Upper lobe of left lung (tissue), 6 donors: ENCODE measurements around the gene MPRIP. TPM values are rescaled to one million over a fixed set of nuclear protein-coding genes. Genes with fewer than 3 reads are reported as not detected.
A peak's percentile ranks its signal among the peaks of the same experiment; 100 is the strongest.

Source experiments
- ATAC-seq, 2 donors: fragments of 200-7000 bp; cut with Tn5 transposase; one replicate each; pipeline ENCODE4 v1.9.1; 2022; ENCODE audit warnings: mild to moderate bottlenecking in 2 of 2, moderate library complexity in 2 of 2; ENCODE audit not compliant: low FRiP score in 2 of 2
- DNase-seq, 2 donors: peaks; one replicate each; pipeline ENCODE4 v3.0.0-alpha.2; 2019 to 2020
- H3K27ac ChIP-seq, 4 donors: fragments of 200-600 bp; sonication (generic); one replicate each; pipeline ENCODE4 v1.5.1; 2016 to 2019
- H3K27me3 ChIP-seq, 4 donors: fragments of 200-600 bp; sonication (generic); one replicate each; pipeline ENCODE4 v1.5.1; 2017 to 2019
- H3K36me3 ChIP-seq, 4 donors: fragments of 200-600 bp; sonication (generic); one replicate each; pipeline ENCODE4 v1.5.1; 2016 to 2019
- H3K4me1 ChIP-seq, 4 donors: fragments of 200-600 bp; sonication (generic); one replicate each; pipeline ENCODE4 v1.5.1; 2018 to 2019
- H3K4me3 ChIP-seq, 4 donors: fragments of 200-600 bp; sonication (generic); one replicate each; pipeline ENCODE4 v1.5.1; 2017 to 2019; ENCODE audit warnings: mild to moderate bottlenecking in 2 of 4, moderate library complexity in 1 of 4
- H3K9me3 ChIP-seq, 4 donors: fragments of 200-600 bp; sonication (generic); one replicate each; pipeline ENCODE4 v1.5.1; 2018 to 2019
- EP300 ChIP-seq, 4 donors: sonication (generic); formaldehyde crosslinking; IDR thresholded peaks; one replicate each; pipeline ENCODE4 v1.5.1; 2017; ENCODE audit warnings: antibody characterized with exemption in 4 of 4, control low read depth in 2 of 4
- POLR2A ChIP-seq, 4 donors: fragments of 450-650 bp; IDR thresholded peaks; one replicate each; pipeline ENCODE4 v1.5.1; 2016 to 2017; ENCODE audit warnings: antibody characterized with exemption in 4 of 4, mild to moderate bottlenecking in 2 of 4
- POLR2AphosphoS5 ChIP-seq, 2 donors: sonication (generic); formaldehyde crosslinking; IDR thresholded peaks; one replicate each; pipeline ENCODE4 v1.5.1; 2017; ENCODE audit warnings: antibody characterized with exemption in 2 of 2
- WGBS, 2 donors: methylation state at CpG; one replicate each; pipeline ENCODE4 v1.1.5; 2017 to 2018; 5-methylcytosine and 5-hydroxymethylcytosine counted together
- total RNA-seq, 6 donors: library from RNA; depleted of rRNA in 4 of 6; stranded (reverse); fragments of >200 nt in 4 of 6; gene quantifications; one replicate each; pipeline versions ENCODE4 v1.1.0 to v1.2.1, GENCODE V29; 2016 to 2021
- TF ChIP-seq, protein P1 (sequence below), 6 experiments: fragments of 450-650 bp in 4 of 6; fragments of 200-600 bp in 2 of 6; sonication (generic) in 2 of 6; IDR thresholded peaks; one replicate each; pipeline ENCODE4 v1.5.1; 2016 to 2019; ENCODE audit warnings: antibody characterized with exemption in 6 of 6
- donor health status: DM: no; HTN: no; CAD: no; lungs with moderate emphysema.
- donor health status: DM: no; HTN: yes; CAD: no; lungs with severe emphysema.

MPRIP gene
- total RNA-seq, 6 donors from 2014 or later: 201 to 380 (median 285) TPM

DNA sequence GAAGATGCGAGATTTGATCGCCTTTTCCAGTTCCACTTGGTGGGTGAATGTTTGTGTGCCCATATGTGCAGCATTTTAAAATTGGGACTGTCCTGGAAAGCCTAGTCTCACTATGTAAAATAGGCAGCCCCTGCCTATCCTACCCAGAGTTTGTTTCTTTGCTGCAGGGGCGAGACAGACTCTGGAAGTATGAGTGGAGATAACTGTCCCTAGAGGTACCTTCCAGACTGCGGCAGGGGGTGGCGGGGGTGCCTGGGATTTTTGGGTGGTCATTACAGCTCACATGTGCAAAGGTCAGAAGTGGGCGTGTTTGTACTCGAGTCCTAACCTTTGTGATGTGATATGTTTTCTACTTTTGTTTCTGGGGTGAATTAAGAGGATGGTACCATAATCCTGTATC, 36.6 kb downstream of the MPRIP start:
- Histone ChIP-seq H3K4me1 (peaks cover 53 to 70% (median 66%) of the 10 kb centered on the region in 4 donors), H3K4me3 (no peak overlapping the region), H3K27me3 (no peaks in the 10 kb centered on the region), H3K9me3 (no peaks in the 10 kb centered on the region), H3K36me3 (peaks cover 0 to 37% (median 6%) of the 10 kb centered on the region in 4 donors), H3K27ac (peak overlapping the region in 1 of 4 donors; percentile 55)
- WGBS, 2 donors: 83 to 87% methylated on average over 7 of the region's 7 CpGs
- TF ChIP-seq POLR2AphosphoS5 (IDR thresholded peaks at IDR 0.05): no peak
- no peak for TF ChIP-seq POLR2A (IDR thresholded peaks at IDR 0.05)
- TF ChIP-seq, protein P1, sequence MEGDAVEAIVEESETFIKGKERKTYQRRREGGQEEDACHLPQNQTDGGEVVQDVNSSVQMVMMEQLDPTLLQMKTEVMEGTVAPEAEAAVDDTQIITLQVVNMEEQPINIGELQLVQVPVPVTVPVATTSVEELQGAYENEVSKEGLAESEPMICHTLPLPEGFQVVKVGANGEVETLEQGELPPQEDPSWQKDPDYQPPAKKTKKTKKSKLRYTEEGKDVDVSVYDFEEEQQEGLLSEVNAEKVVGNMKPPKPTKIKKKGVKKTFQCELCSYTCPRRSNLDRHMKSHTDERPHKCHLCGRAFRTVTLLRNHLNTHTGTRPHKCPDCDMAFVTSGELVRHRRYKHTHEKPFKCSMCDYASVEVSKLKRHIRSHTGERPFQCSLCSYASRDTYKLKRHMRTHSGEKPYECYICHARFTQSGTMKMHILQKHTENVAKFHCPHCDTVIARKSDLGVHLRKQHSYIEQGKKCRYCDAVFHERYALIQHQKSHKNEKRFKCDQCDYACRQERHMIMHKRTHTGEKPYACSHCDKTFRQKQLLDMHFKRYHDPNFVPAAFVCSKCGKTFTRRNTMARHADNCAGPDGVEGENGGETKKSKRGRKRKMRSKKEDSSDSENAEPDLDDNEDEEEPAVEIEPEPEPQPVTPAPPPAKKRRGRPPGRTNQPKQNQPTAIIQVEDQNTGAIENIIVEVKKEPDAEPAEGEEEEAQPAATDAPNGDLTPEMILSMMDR (IDR thresholded peaks at IDR 0.05): no peak
- no peak for TF ChIP-seq EP300 (IDR thresholded peaks at IDR 0.05)
- no peak for DNase-seq
- ATAC-seq: no peak

DNA sequence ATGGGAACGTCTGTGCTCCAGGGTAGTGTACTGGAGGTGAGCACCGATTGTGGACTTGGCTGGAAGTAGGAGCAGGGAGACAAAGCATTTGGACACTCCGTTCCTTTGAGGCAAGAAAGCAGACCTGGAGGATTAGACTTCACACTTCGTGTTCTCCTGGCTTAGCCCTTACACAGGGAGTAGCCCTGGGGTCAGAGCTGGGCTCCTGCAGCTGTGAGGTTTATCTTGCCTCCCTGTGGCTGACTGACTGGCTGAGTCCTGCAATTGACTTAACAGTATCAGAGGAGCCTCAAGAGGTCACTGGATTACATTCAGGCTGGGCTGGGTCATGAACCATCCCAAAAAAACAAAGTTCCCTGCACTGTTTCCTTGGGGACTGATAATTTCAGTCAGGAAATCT, 37.1 kb downstream of the MPRIP start:
- TF ChIP-seq POLR2A (IDR thresholded peaks at IDR 0.05): no peak
- no peak for TF ChIP-seq POLR2AphosphoS5 (IDR thresholded peaks at IDR 0.05)
- TF ChIP-seq, protein P1 (IDR thresholded peaks at IDR 0.05): no peak
- TF ChIP-seq EP300 (IDR thresholded peaks at IDR 0.05): no peak
- no peaks in the 10 kb centered on the region for H3K9me3 ChIP-seq
- H3K27ac ChIP-seq: peak overlapping the region; percentile 28 to 55 (median 41)
- peak in 1 of 2 donors; percentile 23 for ATAC-seq
- H3K4me3 ChIP-seq: no peak overlapping the region
- DNase-seq: no peak
- 60 to 62% methylated on average over 4 of the region's 4 CpGs for WGBS, 2 donors
- H3K27me3 ChIP-seq: no peaks in the 10 kb centered on the region
- H3K36me3 ChIP-seq: peaks cover 0 to 40% (median 6%) of the 10 kb centered on the region in 4 donors
- peaks cover 48 to 65% (median 61%) of the 10 kb centered on the region in 4 donors for H3K4me1 ChIP-seq

DNA sequence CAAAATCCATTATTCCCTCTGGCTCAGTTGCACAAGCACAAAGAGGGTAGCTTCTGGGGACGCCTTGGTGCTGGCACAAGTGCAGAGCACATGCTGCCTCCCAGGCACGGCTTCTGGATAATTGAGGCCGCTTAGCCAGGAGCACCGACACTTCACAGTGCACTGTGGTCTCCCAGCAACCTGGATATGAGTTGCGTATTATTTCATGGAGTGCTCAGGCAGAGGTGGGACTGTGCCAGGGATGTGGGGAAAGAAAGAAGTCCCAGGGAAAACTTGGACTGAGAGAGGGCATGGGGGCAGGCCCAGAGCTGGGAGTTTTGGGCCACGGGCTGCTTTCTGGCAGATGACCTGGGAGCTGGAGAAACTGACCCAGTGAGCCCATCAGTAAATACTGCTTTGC, 37.5 kb downstream of the MPRIP start:
- Histone ChIP-seq H3K9me3 (no peaks in the 10 kb centered on the region), H3K4me3 (no peak overlapping the region), H3K27me3 (no peaks in the 10 kb centered on the region), H3K4me1 (peaks cover 44 to 61% (median 57%) of the 10 kb centered on the region in 4 donors), H3K36me3 (peaks cover 0 to 44% (median 6%) of the 10 kb centered on the region in 4 donors), H3K27ac (peak overlapping the region; percentile 28 to 55 (median 41))
- WGBS, 2 donors: 59 to 84% methylated on average over 3 to 6 of the region's 6 CpGs
- no peak for TF ChIP-seq EP300 (IDR thresholded peaks at IDR 0.05)
- TF ChIP-seq POLR2AphosphoS5 (IDR thresholded peaks at IDR 0.05): peak; percentile 15 to 37
- DNase-seq (peak in 1 of 2 donors; percentile 89), ATAC-seq (peak; percentile 34 to 83)

DNA sequence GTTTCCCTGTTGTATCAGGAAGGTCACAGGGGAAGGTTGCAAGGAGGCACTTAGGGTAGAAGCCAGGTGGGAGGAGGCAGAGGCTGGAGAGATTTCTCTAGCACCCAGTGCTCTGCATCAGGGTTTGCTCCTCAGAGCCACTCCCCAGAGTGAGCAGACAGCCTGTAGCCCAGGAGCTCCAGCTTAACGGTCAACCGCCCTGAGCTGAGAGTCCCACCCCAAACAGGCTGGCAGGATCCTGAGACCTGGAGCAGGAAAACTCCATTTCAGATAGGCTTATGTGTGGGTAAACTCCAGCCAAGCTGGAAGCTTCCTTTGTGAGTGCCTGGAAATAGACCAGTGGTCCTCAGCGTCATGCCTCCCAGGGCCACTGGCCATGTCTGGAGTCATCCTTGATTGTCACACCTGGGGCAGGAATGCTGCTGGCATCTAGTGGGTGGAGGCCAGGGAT, 37.9 kb downstream of the MPRIP start:
- no peak overlapping the region for H3K4me3 ChIP-seq
- no peaks in the 10 kb centered on the region for H3K27me3 ChIP-seq
- H3K36me3 ChIP-seq: peaks cover 0 to 47% (median 6%) of the 10 kb centered on the region in 4 donors
- H3K4me1 ChIP-seq: peaks cover 39 to 56% (median 52%) of the 10 kb centered on the region in 4 donors
- peak in 1 of 2 donors; percentile 49 for DNase-seq
- H3K9me3 ChIP-seq: no peaks in the 10 kb centered on the region
- H3K27ac ChIP-seq: peak overlapping the region in 2 of 4 donors; percentile 35 to 55
- WGBS, 2 donors: 71 to 83% methylated on average over 3 of the region's 3 CpGs
- TF ChIP-seq POLR2AphosphoS5 (IDR thresholded peaks at IDR 0.05) (no peak), POLR2A (IDR thresholded peaks at IDR 0.05) (no peak)
- TF ChIP-seq, protein P1 (IDR thresholded peaks at IDR 0.05): no peak
- ATAC-seq: peak in 1 of 2 donors; percentile 39

DNA sequence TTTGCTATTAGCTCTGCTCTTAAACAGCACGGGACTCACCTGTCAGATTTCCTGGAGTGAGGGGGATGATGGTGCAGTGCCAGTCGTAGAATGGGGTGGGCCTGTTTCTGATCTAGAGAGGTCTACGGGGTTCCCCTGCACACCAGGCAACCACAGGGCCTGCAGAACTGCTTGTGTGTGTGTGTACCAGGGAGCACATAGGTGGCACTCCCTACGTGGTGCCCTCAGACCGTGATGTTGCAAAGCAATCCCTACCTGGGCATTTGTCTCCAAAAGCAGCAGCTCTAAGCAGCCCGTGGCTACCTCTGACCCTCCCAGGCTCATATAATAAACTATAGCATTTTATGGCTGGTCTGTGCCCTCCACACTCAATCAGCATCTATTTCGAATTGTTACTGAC, 38.5 kb downstream of the MPRIP start:
- H3K27me3 ChIP-seq: no peaks in the 10 kb centered on the region
- peaks cover 0 to 49% (median 6%) of the 10 kb centered on the region in 4 donors for H3K36me3 ChIP-seq
- DNase-seq: no peak
- H3K4me1 ChIP-seq: peaks cover 33 to 51% (median 47%) of the 10 kb centered on the region in 4 donors
- H3K27ac ChIP-seq: no peak overlapping the region
- no peak for TF ChIP-seq POLR2AphosphoS5 (IDR thresholded peaks at IDR 0.05)
- no peak for TF ChIP-seq POLR2A (IDR thresholded peaks at IDR 0.05)
- TF ChIP-seq, protein P1 (IDR thresholded peaks at IDR 0.05): no peak
- no peak for TF ChIP-seq EP300 (IDR thresholded peaks at IDR 0.05)
- H3K9me3 ChIP-seq: no peaks in the 10 kb centered on the region
- 83 to 84% methylated on average over 7 of the region's 7 CpGs for WGBS, 2 donors
- no peak for ATAC-seq
- no peak overlapping the region for H3K4me3 ChIP-seq
